DND-41 (cell line): ENCODE data around the gene SEC22C.

Experiments
- ATAC-seq: fragments of 200-7000 bp; cut with Tn5 transposase; 3 replicates; pipeline ENCODE4 v1.9.1; 2021; ENCODE audit warnings: low read depth; ENCODE audit not compliant: insufficient read depth
- DNase-seq: peaks from one replicate; pipeline ENCODE4 v3.0.0-alpha.2; 2020
- H2AFZ ChIP-seq: 2 replicates; pipeline ENCODE4 v1.6.0; 2012; ENCODE audit warnings: low read depth, low read length
- H3K27ac ChIP-seq: 2 replicates; pipeline ENCODE4 v1.5.1; 2012; ENCODE audit warnings: low read length, inconsistent platforms
- H3K27me3 ChIP-seq: fragments of 200-600 bp; sonication (generic); 2 replicates; pipeline ENCODE4 v1.6.0; 2012; ENCODE audit warnings: low read length, mild to moderate bottlenecking, inconsistent platforms; ENCODE audit not compliant: insufficient read depth, poor library complexity
- H3K36me3 ChIP-seq: 2 replicates; pipeline ENCODE4 v1.5.1; 2012; ENCODE audit warnings: low read length, inconsistent platforms; ENCODE audit not compliant: insufficient read depth
- H3K4me1 ChIP-seq: 2 replicates; pipeline ENCODE4 v1.5.1; 2012; ENCODE audit warnings: mild to moderate bottlenecking, low read length; ENCODE audit not compliant: insufficient read depth
- H3K4me2 ChIP-seq: 2 replicates; pipeline ENCODE4 v1.6.0; 2012; ENCODE audit warnings: mild to moderate bottlenecking, moderate library complexity, low read length, inconsistent platforms; ENCODE audit not compliant: insufficient read depth
- H3K4me3 ChIP-seq, 2 experiments: fragments of 200-600 bp in 1 of 2; shearing (Covaris generic) in 1 of 2; 2 replicates each; pipeline ENCODE4 v1.5.1; 2012 to 2016; ENCODE audit warnings: inconsistent platforms in 2 of 2, low read length in 2 of 2, mild to moderate bottlenecking in 2 of 2, low read depth in 1 of 2, moderate library complexity in 1 of 2
- H3K79me2 ChIP-seq: 2 replicates; pipeline ENCODE4 v1.6.0; 2012; ENCODE audit warnings: low read length, inconsistent platforms; ENCODE audit not compliant: insufficient read depth
- H3K9ac ChIP-seq: 2 replicates; pipeline ENCODE4 v1.6.0; 2012; ENCODE audit warnings: low read depth, mild to moderate bottlenecking, inconsistent platforms, low read length, moderate library complexity
- H3K9me3 ChIP-seq: 2 replicates; pipeline ENCODE4 v1.5.1; 2012; ENCODE audit warnings: low read length, moderate library complexity, mild to moderate bottlenecking, inconsistent platforms; ENCODE audit not compliant: insufficient read depth, severe bottlenecking
- H4K20me1 ChIP-seq: 2 replicates; pipeline ENCODE4 v1.6.0; 2012; ENCODE audit warnings: low read length; ENCODE audit not compliant: insufficient read depth
- CTCF ChIP-seq: IDR thresholded peaks from 2 replicates; pipeline ENCODE4 v1.5.1; 2012; ENCODE audit warnings: borderline replicate concordance, low read length, moderate library complexity, mild to moderate bottlenecking; ENCODE audit not compliant: poor library complexity, severe bottlenecking; ENCODE audit errors: extremely low read depth
- EZH2 ChIP-seq: IDR thresholded peaks from 3 replicates; pipeline ENCODE4 v1.6.1; 2012; ENCODE audit warnings: borderline replicate concordance, low read depth, mild to moderate bottlenecking, moderate library complexity, low read length, inconsistent platforms; ENCODE audit not compliant: severe bottlenecking

SEC22C gene

DNA sequence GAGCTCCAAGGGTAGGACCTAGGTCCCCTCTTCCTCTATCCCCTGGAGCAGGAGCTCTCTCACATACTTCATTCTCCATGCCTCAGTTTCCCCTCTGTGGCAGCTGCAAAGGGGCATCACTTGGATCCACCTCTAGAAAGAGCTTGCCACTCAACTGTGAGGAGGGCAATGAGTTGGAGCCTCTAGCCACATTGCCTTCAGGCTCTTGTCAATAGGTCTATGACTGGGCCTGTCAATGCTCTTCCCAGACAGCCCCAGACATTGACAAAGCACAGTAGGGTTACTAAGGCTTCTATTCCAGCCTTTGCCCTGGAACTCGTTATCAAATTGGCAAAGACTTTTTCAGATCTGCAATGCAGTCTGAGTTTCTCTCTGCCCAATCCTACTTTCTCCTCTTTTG is 83.7 kb downstream of the SEC22C start:
- no peak for ATAC-seq
- H3K4me1 ChIP-seq, result no peaks in the 10 kb centered on the region
- H4K20me1 ChIP-seq, result no peaks in the 10 kb centered on the region
- no peak overlapping the region for H3K27ac ChIP-seq
- no peak overlapping the region for H2AFZ ChIP-seq
- H3K9ac ChIP-seq, result no peak overlapping the region
- no peak overlapping the region for H3K4me2 ChIP-seq
- TF ChIP-seq CTCF, result no peak
- TF ChIP-seq EZH2, result no peak
- no peaks in the 10 kb centered on the region for H3K36me3 ChIP-seq
- no peaks in the 10 kb centered on the region for H3K79me2 ChIP-seq
- H3K27me3 ChIP-seq, result no peaks in the 10 kb centered on the region
- no peaks in the 10 kb centered on the region for H3K9me3 ChIP-seq
- no peak overlapping the region for H3K4me3 ChIP-seq
- no peak for DNase-seq
